Activated B cell treated with CpG ODN at 0.5 μM for 24 hours (primary cell): ENCODE results near the gene RNPS1. TPM values are rescaled to one million over a fixed set of nuclear protein-coding genes. Genes with fewer than 3 reads are reported as not detected.
"Not testable (repeated sequence)": the region's sequence is repeated elsewhere in the genome, so short reads cannot be mapped to it uniquely, and the experiment has no call there.

Source experiments
- ATAC-seq: fragments of 200-7000 bp; cut with Tn5 transposase; one replicate; pipeline ENCODE4 v1.10.0; 2021; ENCODE audit warnings: low read depth, mild to moderate bottlenecking, moderate library complexity
- CTCF ChIA-PET: fragments of 350-600 bp; sonication (Branson Sonifier 250); formaldehyde crosslinking; loops from one replicate; lab custom pipeline; 2021; ENCODE audit warnings: antibody characterized with exemption; lab: Charles Lee
- POLR2A ChIA-PET: fragments of 350-600 bp; sonication (Branson Sonifier 250); formaldehyde crosslinking; loops from one replicate; lab custom pipeline; 2021; ENCODE audit warnings: antibody characterized with exemption; lab: Charles Lee
- DNase-seq: peaks from one replicate; pipeline ENCODE4 v3.0.0; 2022
- H3K27ac Mint-ChIP-seq: one replicate; pipeline ENCODE4 v1.8.0; 2020; ENCODE audit warnings: mixed read lengths
- H3K27me3 Mint-ChIP-seq: one replicate; pipeline ENCODE4 v1.8.0; 2021; ENCODE audit warnings: mixed read lengths
- H3K36me3 Mint-ChIP-seq: one replicate; pipeline ENCODE4 v1.8.0; 2021; ENCODE audit warnings: low read depth, mixed read lengths
- H3K4me1 Mint-ChIP-seq: one replicate; pipeline ENCODE4 v1.8.0; 2021; ENCODE audit warnings: mixed read lengths
- H3K4me3 Mint-ChIP-seq: one replicate; pipeline ENCODE4 v1.8.0; 2020; ENCODE audit warnings: mild to moderate bottlenecking, mixed read lengths
- H3K9me3 Mint-ChIP-seq: one replicate; pipeline ENCODE4 v1.8.0; 2020; ENCODE audit warnings: mixed read lengths
- CTCF ChIP-seq: fragments of 200-600 bp; IDR thresholded peaks from one replicate; pipeline ENCODE4 v1.8.0; 2022; ENCODE audit warnings: antibody characterized with exemption, mild to moderate bottlenecking
- intact Hi-C: fragments of 100-400 bp; cut with micrococcal nuclease; formaldehyde crosslinking; loops from one replicate; pipeline ENCODE4 v1.15.1; 2024
- total RNA-seq: library from RNA; stranded (reverse); gene quantifications from 2 replicates; pipeline ENCODE4 v1.2.3, GENCODE V29; 2022

Gene RNPS1
- total RNA-seq, 1 donor from 2014 or later: 232 TPM

- DNase-seq (no peak), ATAC-seq (no peak)
- Mint-ChIP-seq H3K27me3 (no peaks in the 10 kb centered on the region), H3K27ac (no peak overlapping the region), H3K9me3 (no peaks in the 10 kb centered on the region), H3K4me3 (no peak overlapping the region), H3K36me3 (peaks cover 2% of the 10 kb centered on the region), H3K4me1 (peaks cover 11% of the 10 kb centered on the region)
- POLR2A ChIA-PET: interaction anchor here (0.6 kb wide), 2 partner anchors 43 to 44 kb away, joined by 3 to 4 read pairs; no protein-coding TSS in a partner anchor
- intact Hi-C loops: no loop called here
- CTCF ChIA-PET: no interaction called here
- no peak for TF ChIP-seq CTCF
These were observed 5.6 kb upstream of the RNPS1 start for GRCh38 chr16:2273484-2273883.

- H3K27ac Mint-ChIP-seq: no peak overlapping the region
- peaks cover 11% of the 10 kb centered on the region for H3K36me3 Mint-ChIP-seq
- H3K4me3 Mint-ChIP-seq: no peak overlapping the region
- no peak for TF ChIP-seq CTCF
- no peaks in the 10 kb centered on the region for H3K9me3 Mint-ChIP-seq
- CTCF ChIA-PET: no interaction called here
- POLR2A ChIA-PET: interaction anchor here (1.3 kb wide), 1 partner anchor 117 kb away, joined by 3 read pairs; the partner anchor contains the start of gene TRAF7
- H3K4me1 Mint-ChIP-seq: peaks cover 14% of the 10 kb centered on the region
- intact Hi-C loops: no loop called here
- DNase-seq: no peak
- ATAC-seq: no peak
- no peaks in the 10 kb centered on the region for H3K27me3 Mint-ChIP-seq
These were observed 4.0 kb upstream of the RNPS1 start for GRCh38 chr16:2271848-2272461.

DNA sequence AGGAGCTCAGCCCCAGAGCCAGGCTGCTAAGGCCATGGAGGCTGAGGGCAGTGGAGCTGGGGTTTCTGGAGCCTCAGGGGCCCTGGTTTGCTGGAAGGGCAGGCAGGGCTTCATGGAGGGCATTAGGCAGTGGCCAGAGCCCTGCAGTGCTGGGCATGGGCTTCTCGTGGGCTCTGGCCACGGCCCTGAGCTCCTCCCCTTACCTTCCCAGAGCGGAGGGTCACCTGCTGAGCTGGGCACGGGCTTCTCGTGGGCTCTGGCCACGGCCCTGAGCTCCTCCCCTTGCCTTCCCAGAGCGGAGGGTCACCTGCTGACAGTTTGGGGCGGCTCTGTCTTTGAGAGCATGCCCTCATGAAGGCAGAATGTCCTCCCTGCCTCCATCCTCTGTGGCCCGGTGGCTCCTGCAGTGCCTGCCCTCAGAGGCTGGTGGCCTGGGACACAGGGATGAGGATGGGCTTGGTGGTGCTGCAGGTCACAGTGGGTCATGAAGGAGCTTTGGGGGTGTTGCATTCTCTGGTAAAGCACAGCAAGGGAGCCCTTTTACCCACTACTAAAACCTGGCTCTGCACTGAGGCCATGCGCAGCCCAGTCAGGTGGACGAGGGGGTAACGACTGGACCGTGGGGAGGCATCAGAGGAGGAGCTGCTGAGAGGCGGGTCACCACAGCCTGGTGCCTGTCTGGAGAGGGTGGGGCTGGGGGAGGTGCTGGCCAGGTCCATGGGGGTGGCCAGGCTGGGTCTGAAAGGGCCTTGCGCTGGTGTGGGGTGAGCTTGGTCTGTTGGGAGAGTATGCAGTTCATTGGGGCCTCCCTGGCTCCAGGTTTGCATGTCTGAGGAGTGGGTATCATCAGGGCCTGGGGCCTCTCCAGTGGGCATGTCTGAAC lies 2.9 kb upstream of the RNPS1 start:
- no peak for TF ChIP-seq CTCF
- Mint-ChIP-seq H3K36me3 (peaks cover 17% of the 10 kb centered on the region), H3K27me3 (no peaks in the 10 kb centered on the region), H3K9me3 (no peaks in the 10 kb centered on the region), H3K4me1 (peaks cover 25% of the 10 kb centered on the region), H3K27ac (no peak overlapping the region), H3K4me3 (no peak overlapping the region)
- intact Hi-C loops: no loop called here
- DNase-seq: no peak
- ChIA-PET CTCF (no interaction called here), POLR2A (interaction anchor here (0.9 to 1.3 kb wide), 2 partner anchors 14 to 116 kb away, joined by 3 read pairs; partner anchors contain the start of gene TRAF7)
- ATAC-seq: no peak

GRCh38 chr16:2270070-2270462 lies 2.1 kb upstream of the RNPS1 start:
- Mint-ChIP-seq H3K27ac (no peak overlapping the region), H3K4me3 (peak overlapping the region; percentile 93), H3K9me3 (no peaks in the 10 kb centered on the region), H3K36me3 (peaks cover 21% of the 10 kb centered on the region), H3K27me3 (no peaks in the 10 kb centered on the region), H3K4me1 (peaks cover 32% of the 10 kb centered on the region)
- DNase-seq (no peak), ATAC-seq (no peak)
- intact Hi-C loops: no loop called here
- CTCF ChIA-PET: interaction anchor here (0.9 kb wide), 1 partner anchor 20 kb away, joined by 3 read pairs; no protein-coding TSS in a partner anchor
- no peak for TF ChIP-seq CTCF
- POLR2A ChIA-PET: interaction anchor here (0.9 to 2.3 kb wide), 2 partner anchors 13 to 115 kb away, joined by 3 to 14 read pairs; partner anchors contain the start of gene TRAF7

DNA sequence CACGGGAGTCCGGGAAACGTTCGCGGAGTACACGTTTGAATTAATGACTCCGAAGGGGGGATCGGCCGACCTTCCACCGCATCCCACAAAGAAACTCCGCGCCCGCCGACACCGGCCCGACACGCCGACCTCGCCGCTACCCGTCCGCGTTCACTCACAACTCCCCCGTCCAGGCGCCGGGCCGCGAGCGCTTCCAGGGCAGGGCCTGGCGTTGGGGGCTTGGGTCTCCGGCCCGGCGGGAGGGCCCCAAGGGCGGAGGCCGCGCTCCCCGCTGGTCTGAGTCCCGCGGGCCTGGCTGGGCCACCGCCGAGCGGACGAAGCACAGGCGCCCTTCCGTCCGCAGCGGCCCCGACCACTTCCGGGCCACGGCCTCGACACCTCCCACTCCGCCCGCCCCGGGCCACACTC lies 417 bp downstream of the RNPS1 start:
- POLR2A ChIA-PET: interaction anchor here (1.0 to 1.5 kb wide), 2 partner anchors 16 to 127 kb away, joined by 3 to 6 read pairs; partner anchors contain the start of gene ECI1
- H3K27me3 Mint-ChIP-seq, DNase-seq, CTCF ChIA-PET, H3K9me3 Mint-ChIP-seq: not testable (repeated sequence)
- Mint-ChIP-seq H3K4me3 (peak overlapping the region; percentile 93), H3K4me1 (peaks cover 43% of the 10 kb centered on the region), H3K27ac (peak overlapping the region; percentile 98), H3K36me3 (peaks cover 44% of the 10 kb centered on the region)
- intact Hi-C loops: loop anchor here (5.0 kb wide), 4 partner anchors 245 to 655 kb away; partner anchors contain the start of genes ATP6V0C, CRAMP1, IFT140 and RPS2
- peak; percentile 59 for ATAC-seq

DNA sequence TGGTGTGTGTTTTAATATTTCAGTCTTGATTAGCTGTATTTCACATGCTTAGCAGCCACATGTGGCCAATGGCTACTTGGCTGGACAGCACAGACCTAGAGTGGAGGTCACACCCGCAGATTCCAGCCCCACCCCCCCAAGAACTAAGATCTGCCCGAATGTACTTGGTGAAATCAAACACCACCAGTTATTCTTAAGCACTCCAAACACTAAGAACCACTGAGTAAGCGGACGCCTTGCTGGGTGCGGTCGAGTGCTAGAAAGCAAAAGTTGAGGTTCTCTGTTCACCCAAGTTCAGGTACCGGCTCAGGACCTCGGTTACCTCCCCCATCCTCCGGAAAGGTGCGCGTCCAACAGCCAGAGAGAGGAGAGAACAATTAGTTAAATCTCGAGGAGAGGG lies 1.0 kb downstream of the RNPS1 start:
- ATAC-seq, DNase-seq, H3K27me3 Mint-ChIP-seq, H3K9me3 Mint-ChIP-seq: not testable (repeated sequence)
- intact Hi-C loops: loop anchor here (5.0 kb wide), 4 partner anchors 245 to 655 kb away; partner anchors contain the start of genes ATP6V0C, CRAMP1, IFT140 and RPS2
- peak overlapping the region; percentile 93 for H3K4me3 Mint-ChIP-seq
- H3K36me3 Mint-ChIP-seq: peaks cover 50% of the 10 kb centered on the region
- POLR2A ChIA-PET: interaction anchor here (1.5 kb wide), 1 partner anchor 15 kb away, joined by 6 read pairs; the partner anchor contains the start of gene ECI1
- CTCF ChIA-PET: interaction anchor here (1.4 kb wide), 1 partner anchor 15 kb away, joined by 4 read pairs; the partner anchor contains the start of gene ECI1
- peaks cover 43% of the 10 kb centered on the region for H3K4me1 Mint-ChIP-seq
- H3K27ac Mint-ChIP-seq: peak overlapping the region; percentile 77

DNA sequence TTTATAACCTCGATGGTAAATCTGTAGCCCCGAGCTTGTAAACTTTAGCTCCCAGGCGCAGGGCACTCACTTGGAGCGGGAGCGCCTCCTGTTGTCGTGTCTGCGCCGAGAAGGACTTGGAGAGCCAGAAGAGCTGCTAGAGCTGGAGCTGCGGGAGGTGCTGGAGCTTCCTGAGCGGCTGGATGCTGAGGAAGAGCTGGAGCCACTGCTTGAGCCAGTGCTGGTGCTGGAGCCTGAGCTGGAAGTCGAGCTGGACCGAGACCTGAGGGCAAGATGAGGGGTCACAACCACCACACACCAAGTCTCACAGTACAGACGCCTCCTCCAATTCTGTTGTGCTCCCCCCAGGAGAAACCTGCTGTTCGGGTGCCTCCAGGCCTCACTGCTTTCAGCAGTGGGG lies 4.9 kb downstream of the RNPS1 start:
- H3K4me3 Mint-ChIP-seq, H3K9me3 Mint-ChIP-seq, ATAC-seq, CTCF ChIA-PET, H3K27me3 Mint-ChIP-seq, H3K27ac Mint-ChIP-seq, intact Hi-C loops, DNase-seq: not testable (repeated sequence)
- peaks cover 30% of the 10 kb centered on the region for H3K4me1 Mint-ChIP-seq
- POLR2A ChIA-PET: interaction anchor here (0.7 to 1.9 kb wide), 3 partner anchors 11 to 58 kb away, joined by 3 to 6 read pairs (median 3); partner anchors contain the start of genes ECI1, MLST8 and PGP
- peaks cover 77% of the 10 kb centered on the region for H3K36me3 Mint-ChIP-seq
